HG03342 (cell line): ENCODE measurements around the gene SF3A1.

Experiments
- ATAC-seq: cut with Tn5 transposase; IDR thresholded peaks from one replicate; pipeline ENCODE4 v1.9.1; 2021; ENCODE audit warnings: mild to moderate bottlenecking, moderate library complexity; ENCODE audit not compliant: unreplicated experiment

SF3A1 gene

GRCh38 chr22:30386960-30387827, 30.5 kb upstream of the SF3A1 start, which contains the start of gene RNF215:
RNF215 (minus strand) TSS chr22:30387411; CDS start chr22:30387313, 98 bp downstream.
- ATAC-seq, result peak; percentile 60

GRCh38 chr22:30386608-30386959, 29.9 kb upstream of the SF3A1 start:
- no peak for ATAC-seq

GRCh38 chr22:30385942-30386341, 29.2 kb upstream of the SF3A1 start:
- ATAC-seq, result no peak

GRCh38 chr22:30383061-30383460, 26.4 kb upstream of the SF3A1 start:
- no peak for ATAC-seq

GRCh38 chr22:30382340-30382739, 25.6 kb upstream of the SF3A1 start:
- no peak for ATAC-seq

- no peak for ATAC-seq
These were observed 24.6 kb upstream of the SF3A1 start for GRCh38 chr22:30381264-30381663.

GRCh38 chr22:30380011-30380410, 23.3 kb upstream of the SF3A1 start:
- ATAC-seq, result no peak

GRCh38 chr22:30375312-30375849, 18.7 kb upstream of the SF3A1 start:
- no peak for ATAC-seq

GRCh38 chr22:30373331-30374325, 16.9 kb upstream of the SF3A1 start:
- ATAC-seq, result no peak

GRCh38 chr22:30372915-30373314, 16.2 kb upstream of the SF3A1 start:
- ATAC-seq, result no peak

GRCh38 chr22:30371981-30372380, 15.3 kb upstream of the SF3A1 start:
- no peak for ATAC-seq

- ATAC-seq, result no peak
These were observed 14.6 kb upstream of the SF3A1 start for GRCh38 chr22:30371321-30371720.

- ATAC-seq, result no peak
These were observed 14.0 kb upstream of the SF3A1 start for GRCh38 chr22:30370641-30371230.

- ATAC-seq, result no peak
These were observed 11.7 kb upstream of the SF3A1 start for GRCh38 chr22:30368420-30368819.

GRCh38 chr22:30365891-30366290, 9.2 kb upstream of the SF3A1 start:
- no peak for ATAC-seq

GRCh38 chr22:30362651-30363281, 6.1 kb upstream of the SF3A1 start:
- ATAC-seq, result no peak

- no peak for ATAC-seq
These were observed 5.4 kb upstream of the SF3A1 start for GRCh38 chr22:30361916-30362650.

GRCh38 chr22:30358541-30358940, 1.8 kb upstream of the SF3A1 start:
- ATAC-seq, result no peak

GRCh38 chr22:30357650-30358215, 1.0 kb upstream of the SF3A1 start:
- no peak for ATAC-seq

- ATAC-seq, result no peak
These were observed 509 bp upstream of the SF3A1 start for GRCh38 chr22:30357236-30357570.
